ENCODE results near the gene HECTD1.

DNA sequence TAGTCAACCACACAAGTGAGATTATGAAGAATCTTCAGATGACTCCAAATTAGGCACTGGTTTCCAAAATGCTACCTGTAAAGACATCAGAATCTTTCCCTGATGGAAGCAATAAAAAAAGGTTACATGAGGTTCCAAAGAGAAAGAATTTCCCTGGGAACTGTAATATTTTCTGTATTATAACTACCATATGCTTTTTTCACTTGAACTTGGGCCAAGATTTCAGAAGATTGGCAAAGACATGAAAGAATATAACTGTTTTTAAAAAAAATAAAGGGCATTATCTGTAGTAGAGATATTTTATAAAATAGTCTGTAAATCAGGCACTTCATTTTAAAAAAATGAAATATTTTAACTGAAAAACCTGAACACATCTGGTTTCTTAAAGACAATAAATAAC, 12.9 kb downstream of the HECTD1 start:
- TF ChIP-seq YY1 (IDR thresholded peaks at IDR 0.05; ENCODE audit: extremely low read depth, insufficient replicate concordance, low read depth, low read length) (no peak), EZH2 (IDR thresholded peaks at IDR 0.05) (no peak), SP1 (IDR thresholded peaks at IDR 0.05; ENCODE audit: low read depth) (no peak), EGR1 (IDR thresholded peaks at IDR 0.05; ENCODE audit: low read depth) (no peak), TCF7L2 (IDR thresholded peaks at IDR 0.05; ENCODE audit: borderline replicate concordance, extremely low read depth, insufficient read depth, insufficient read length) (no peak), CEBPB (IDR thresholded peaks at IDR 0.05; ENCODE audit: low read depth) (no peak)
- TF ChIP-seq, protein P1, sequence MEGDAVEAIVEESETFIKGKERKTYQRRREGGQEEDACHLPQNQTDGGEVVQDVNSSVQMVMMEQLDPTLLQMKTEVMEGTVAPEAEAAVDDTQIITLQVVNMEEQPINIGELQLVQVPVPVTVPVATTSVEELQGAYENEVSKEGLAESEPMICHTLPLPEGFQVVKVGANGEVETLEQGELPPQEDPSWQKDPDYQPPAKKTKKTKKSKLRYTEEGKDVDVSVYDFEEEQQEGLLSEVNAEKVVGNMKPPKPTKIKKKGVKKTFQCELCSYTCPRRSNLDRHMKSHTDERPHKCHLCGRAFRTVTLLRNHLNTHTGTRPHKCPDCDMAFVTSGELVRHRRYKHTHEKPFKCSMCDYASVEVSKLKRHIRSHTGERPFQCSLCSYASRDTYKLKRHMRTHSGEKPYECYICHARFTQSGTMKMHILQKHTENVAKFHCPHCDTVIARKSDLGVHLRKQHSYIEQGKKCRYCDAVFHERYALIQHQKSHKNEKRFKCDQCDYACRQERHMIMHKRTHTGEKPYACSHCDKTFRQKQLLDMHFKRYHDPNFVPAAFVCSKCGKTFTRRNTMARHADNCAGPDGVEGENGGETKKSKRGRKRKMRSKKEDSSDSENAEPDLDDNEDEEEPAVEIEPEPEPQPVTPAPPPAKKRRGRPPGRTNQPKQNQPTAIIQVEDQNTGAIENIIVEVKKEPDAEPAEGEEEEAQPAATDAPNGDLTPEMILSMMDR (IDR thresholded peaks at IDR 0.05 in 2 of 3, conservative IDR thresholded peaks at IDR 0.05 in 1 of 3; ENCODE audit: borderline replicate concordance in 1 of 3, insufficient read depth in 1 of 3, low read depth in 2 of 3, low read length in 2 of 3), result no peak
- TF ChIP-seq, protein P2, sequence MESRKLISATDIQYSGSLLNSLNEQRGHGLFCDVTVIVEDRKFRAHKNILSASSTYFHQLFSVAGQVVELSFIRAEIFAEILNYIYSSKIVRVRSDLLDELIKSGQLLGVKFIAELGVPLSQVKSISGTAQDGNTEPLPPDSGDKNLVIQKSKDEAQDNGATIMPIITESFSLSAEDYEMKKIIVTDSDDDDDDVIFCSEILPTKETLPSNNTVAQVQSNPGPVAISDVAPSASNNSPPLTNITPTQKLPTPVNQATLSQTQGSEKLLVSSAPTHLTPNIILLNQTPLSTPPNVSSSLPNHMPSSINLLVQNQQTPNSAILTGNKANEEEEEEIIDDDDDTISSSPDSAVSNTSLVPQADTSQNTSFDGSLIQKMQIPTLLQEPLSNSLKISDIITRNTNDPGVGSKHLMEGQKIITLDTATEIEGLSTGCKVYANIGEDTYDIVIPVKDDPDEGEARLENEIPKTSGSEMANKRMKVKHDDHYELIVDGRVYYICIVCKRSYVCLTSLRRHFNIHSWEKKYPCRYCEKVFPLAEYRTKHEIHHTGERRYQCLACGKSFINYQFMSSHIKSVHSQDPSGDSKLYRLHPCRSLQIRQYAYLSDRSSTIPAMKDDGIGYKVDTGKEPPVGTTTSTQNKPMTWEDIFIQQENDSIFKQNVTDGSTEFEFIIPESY (IDR thresholded peaks at IDR 0.05; ENCODE audit: extremely low read depth, insufficient replicate concordance, low read length), result no peak

Measured in HCT116 (cell line).